Cardiac atrium fibroblast (primary cell): ENCODE measurements around the gene KCNK18. TPM values are rescaled to one million over a fixed set of nuclear protein-coding genes. Genes with fewer than 3 reads are reported as not detected.

Experiments
- total RNA-seq: library from RNA; depleted of rRNA; stranded (reverse); fragments of >200 nt; gene quantifications from 2 replicates; pipeline ENCODE4 v1.2.3, GENCODE V29; 2015

KCNK18 gene
- not detected in 2 replicates for total RNA-seq

GRCh38 chr10:117197189-117197588 is at the start of gene KCNK18:
Gene KCNK18, plus strand, starts transcription at chr10:117197489. Its CDS starts 0 bp downstream, at chr10:117197489.

GRCh38 chr10:117240621-117241529 is 43.6 kb downstream of the KCNK18 start, which contains the start of gene SLC18A2:
Gene SLC18A2, plus strand, starts transcription at chr10:117241114. Its CDS starts 580 bp downstream, at chr10:117241694.

Other genes starting within 250 kb of the KCNK18 start
- 2.9 TPM in 2 replicates for gene SHTN1, start 192.3 kb upstream of the KCNK18 start, total RNA-seq
- gene VAX1, start 59.2 kb upstream of the KCNK18 start, total RNA-seq, result not detected in 2 replicates
- not detected in 2 replicates for gene SLC18A2, start 43.6 kb downstream of the KCNK18 start, total RNA-seq
- 22.2 and 22.7 TPM in 2 replicates for gene PDZD8, start 178.0 kb downstream of the KCNK18 start, total RNA-seq